Measurements from ENCODE around the gene HSD17B14.

The HSD17B14 gene

DNA sequence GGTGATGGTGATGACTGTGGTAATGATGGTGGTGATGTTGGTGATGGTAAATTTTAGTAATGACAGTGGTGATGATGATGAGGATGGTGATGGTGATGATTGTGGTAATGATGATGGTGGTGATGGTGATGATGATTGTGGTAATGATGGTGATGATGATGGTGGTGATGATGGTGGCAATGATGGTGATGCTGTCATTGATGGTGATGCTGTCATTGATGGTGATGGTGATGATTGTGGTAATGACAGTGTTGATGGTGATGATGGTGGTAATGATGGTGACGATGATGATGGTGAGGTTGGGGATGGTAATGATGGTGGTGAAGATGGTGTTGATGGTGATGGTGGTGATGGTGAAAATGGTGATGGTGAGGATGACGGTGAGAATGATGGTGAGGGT lies 13.8 kb downstream of the HSD17B14 start:
- no peak for DNase-seq

DNA sequence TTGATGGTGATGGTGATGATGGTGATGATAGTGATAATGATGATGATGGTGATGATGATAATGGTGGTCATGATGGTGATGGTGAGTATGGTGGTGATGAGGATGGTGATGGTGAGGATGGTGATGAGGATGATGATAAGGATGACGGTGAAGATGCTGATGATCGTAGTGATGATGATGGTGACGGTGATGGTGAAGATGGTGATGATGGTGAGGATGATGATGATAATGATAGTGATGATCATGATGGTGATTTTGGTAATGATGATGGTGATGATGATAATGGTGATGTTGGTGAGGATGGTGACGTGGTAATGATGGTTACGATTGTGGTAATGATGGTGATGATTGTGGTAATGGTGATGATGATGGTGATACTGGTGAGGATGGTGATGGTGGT lies 14.7 kb downstream of the HSD17B14 start:
- no peak for DNase-seq

DNA sequence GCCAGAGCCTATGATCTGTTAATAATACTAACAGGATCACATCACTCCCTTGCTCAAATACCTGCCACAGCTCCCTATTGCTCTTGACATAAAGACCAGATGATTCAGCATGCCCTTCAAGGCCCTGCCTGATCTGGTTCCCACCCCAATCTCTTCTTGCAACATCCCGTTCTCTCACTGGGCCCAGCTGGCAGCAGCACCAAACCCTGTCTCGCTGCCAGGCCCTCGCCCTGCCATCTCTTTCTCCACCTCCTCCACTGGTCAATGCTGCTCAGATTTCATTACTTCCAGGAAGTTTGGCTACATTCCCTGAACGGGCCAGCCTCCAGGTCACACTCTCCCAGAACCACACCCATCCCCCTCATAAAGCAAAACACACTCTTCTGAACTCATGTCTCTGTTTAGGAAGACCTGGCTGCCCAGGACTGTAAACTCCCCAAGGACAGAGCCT lies 16.9 kb downstream of the HSD17B14 start:
- DNase-seq: peak; percentile 47

DNA sequence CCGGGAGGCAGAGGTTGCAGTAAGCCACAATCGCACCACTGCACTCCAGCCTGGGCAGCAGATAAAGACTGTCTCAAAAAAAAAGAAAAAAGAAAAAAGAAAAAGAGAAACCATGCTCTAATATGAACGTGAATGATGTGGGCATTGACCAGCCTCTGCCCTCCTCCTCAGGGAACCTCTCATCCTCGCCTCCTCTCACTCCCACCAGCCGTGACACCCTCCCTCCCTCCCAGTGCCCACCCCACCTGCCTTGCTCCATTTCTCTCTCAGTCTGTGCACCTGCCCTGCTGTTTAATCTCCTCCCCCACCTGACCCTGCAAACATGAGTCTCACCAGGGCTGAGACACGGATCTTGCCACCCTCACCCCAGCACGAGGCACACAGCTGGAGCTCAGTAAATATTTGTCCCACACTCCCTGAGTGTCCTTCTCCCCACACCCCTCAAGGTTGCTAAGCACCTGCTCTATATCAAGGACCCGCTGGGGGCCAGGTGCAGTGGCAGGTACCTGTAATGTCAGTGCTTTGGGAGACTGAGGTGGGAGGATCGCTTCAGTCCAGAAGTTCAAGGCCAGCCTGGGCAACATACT lies 18.0 kb downstream of the HSD17B14 start:
- DNase-seq: peak; percentile 76

DNA sequence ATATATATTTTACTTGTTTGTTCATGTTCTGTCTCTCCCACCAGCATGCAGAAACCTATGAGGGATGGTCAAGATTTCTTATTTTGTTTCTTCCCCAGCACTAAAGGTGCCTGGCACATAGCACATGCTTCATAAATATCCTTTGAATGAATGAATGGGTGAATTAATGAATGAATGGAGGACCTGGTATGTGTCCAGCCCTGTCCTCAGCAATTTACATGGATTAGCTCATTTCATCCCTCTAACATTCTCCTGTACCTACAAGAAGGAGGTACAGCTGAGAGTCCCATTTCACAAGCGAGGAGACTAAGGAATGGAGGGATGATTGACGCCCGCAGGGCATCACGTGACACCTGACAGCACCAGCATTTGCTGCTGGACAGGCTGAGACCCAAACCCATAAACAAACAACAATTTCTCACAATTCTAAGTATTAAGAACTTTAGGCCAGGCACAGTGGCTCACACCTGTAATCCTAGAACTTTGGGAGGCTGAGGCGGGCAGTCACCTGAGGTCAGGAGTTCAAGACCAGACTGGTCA lies 18.6 kb downstream of the HSD17B14 start:
- no peak for DNase-seq

DNA sequence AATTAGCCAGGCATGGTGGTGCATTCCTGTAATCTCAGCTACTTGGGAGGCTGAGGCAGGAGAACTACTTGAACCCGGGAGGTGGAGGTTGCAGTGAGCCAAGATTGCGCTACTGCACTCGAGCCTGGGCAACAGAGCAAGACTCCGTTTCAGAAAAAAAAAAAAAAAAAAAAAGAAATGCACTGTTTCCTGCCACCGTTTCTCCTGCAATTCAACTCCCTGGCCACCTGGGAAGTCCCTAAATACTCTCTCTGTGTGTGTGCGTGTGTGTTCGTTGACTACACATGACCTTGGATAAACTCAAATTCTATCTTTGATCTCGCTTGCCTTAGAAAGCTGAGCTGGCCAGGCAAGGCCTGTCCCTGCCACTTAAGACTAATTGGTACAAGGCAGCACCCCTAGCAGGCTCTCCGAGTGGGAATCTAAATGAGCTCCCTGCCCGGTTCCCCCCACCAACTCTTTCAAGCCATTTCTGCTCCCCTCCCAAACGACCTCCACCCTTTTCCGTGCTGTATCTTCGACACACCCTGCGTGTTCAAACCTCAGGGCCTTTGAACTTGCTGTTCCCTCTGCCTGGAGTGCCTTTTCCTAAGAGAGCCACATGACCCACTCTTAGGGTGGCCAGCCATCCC lies 20.3 kb downstream of the HSD17B14 start:
- DNase-seq: no peak

DNA sequence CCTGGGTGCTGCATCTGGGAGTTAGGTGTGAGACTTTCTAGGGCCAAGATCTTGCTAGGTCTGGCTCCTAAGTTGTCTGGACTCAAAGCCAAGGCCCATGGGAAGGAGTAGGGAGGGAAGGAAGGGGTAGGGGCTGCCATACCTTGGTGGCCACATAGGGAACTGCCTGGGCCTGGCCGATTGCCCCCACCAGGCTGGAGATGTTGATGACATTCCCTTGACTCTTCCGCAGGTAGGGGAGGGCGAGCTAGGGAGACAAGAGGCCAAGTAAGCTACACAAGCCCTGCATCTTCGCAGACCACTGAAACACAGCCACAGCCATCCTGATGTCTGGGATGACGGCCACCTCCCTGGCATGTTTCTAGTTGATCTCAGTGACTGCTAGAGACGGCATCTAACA lies 21.4 kb downstream of the HSD17B14 start:
- DNase-seq: no peak

DNA sequence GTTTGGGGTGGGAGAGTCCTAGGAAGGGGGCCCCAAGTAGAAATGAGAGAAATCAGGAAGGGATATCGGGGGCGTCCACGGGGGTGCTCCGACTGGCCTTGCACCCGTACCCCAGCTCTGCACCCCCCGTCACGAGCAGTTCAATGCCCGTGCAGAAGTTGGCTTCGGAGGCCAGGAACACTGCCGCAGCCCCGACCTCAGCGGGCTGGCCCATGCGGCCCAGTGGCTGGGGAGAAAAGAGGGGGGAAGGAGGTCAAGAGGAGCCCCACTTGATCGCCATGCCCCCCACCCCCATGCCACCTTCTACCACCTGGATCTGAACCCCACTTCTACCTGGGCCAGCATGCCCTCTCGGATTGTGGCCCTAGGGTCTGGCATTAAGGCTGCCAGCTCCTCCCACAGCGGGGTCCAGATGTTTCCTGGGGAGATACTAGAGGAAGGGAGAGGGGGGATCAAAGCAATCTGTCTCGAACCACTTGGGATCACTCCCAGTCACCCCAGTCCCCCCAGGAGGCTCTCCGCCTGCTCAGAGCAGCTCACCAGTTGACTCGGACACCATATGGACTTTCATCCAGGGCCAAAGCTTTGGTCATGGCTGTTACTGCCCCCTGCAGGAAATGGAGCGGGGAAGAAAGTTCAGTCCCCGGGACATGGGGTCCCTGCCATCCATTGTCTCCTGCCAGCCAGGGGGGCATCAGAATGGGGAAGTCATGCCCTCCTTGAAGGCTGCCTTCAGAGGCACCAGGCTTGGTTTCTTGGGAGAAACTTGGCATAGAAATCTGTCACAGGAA lies 23.0 kb downstream of the HSD17B14 start:
- DNase-seq: no peak

DNA sequence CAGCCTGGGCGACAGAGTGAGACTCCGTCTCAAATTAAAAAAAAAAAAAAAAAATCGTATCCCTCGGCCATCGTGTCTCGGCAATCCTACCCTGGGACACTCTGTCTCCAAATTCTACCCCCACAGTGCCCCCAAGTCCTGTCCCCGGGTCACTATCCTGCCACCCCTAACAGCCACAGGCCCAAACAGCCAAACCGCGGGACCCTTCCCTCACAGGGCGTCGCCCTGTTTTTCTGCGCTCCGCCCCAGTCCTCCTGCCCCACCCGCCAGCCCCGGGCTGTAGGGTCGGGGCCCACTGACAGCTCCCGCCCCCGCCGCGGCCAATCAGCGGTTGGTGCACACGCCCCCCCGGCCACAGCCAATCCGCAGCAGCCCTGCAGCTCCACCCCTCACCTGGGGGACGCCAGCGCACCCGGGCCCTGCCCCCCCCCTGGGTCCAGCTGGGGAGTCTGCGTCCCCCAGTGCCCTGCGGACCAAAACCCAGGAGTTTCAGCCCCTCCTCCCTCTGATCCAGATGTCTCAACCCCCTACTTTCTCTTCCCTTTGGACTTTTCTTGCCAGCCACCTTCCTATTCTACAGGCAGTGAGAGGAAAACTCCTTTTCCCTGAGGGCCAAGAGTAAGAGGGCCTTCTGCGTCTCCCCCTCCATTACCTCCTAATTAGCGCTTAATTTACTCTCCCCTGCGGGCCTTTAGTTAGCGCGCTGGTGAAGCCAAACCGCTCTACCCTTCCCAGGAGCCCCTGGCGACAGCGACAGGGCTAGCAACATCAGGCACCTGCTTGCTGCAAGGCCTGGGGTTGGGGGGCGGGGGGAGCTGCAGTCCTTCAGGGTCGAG lies 24.0 kb downstream of the HSD17B14 start:
- DNase-seq: peak; percentile 46

DNA sequence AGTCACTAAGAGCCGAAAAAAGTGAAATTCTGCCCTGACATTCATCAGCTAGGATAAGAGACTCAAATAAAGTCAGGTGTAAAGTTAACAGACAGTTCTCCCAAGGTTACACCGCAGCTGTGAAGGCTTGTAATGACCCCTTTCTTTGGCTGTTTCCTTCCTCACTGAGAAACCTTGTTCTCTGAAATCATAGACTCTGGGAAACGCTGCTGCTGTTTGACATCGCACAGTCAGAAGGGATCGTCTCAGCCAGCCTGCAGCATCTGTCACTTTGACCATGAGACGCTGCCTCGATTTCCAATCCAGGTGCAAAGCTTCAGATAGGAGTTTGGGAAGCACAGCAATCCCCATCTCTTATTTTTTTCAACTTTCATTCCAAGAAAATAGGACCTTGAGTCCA lies 26.1 kb downstream of the HSD17B14 start:
- no peak for DNase-seq

DNA sequence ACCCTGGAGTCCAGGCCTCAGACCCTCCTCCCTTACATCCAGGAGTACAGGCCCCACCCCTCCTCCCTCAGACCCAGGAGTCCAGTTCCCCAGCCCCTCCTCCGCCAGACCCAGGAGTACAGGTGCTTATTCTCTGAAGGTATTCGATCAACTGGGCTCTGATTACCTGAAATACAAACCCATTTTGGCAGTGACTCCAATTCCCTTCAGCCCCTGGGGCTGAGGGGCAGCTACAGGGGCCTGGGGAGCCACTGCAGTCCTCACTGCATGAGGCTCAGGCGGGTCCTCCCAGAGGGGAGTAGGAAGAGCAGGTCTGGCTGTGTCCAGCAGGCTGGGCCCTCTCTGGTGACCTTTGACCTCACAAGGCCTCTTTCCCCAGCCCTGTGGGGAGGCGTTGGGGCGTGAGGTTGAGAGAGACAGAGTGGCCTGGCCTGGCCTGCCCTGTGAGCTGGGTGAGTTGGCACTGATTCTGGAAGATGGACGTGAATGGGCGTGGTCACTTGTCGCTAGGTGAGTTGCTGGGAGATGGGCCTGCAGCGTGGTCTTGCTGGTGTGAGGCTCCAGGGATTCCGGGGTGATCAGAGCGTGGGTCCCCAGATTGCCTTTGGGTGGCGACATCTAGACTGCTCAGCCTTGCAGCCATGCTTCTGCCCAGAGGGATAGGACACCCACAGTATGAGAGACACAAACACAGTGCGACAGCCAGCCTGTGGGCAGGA lies 28.5 kb downstream of the HSD17B14 start:
- DNase-seq: no peak

DNA sequence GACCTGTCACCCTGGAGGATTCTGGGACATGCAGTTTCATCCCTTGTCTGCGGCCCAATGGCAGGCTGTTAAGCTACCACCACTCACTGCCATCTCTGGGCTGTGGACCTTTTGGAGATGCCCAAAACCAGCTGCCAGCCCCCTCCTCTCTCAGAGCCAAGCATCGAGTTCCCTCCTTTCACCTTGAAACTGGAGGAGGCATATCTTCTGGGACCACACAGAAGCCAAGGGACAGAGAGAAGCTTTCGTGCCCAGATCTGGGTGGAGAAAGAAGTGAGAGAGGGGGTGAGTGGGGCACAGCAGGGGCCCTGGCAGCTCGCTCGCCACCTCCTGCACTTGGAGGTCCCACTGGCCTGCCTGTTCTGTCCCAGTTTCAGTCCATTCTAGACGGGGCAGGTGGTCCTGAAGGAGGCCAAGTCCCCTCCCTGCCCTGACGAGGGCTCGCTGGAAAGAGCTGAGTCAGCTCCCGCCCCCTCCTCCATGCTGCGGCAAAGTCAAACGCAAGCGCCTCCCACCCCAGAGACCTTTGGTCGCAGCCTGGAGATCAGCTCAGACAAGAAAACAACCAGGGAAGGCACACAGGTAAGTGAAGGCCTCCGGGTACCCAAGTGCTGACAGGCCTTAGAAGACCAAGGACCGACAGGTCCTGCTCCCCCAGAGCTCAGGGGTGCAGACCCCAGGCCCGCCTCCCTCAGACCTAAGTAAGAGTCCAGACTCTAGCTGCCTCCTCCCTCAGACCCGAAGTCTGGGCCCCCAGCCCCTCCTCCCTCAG lies 29.3 kb downstream of the HSD17B14 start:
- no peak for DNase-seq

DNA sequence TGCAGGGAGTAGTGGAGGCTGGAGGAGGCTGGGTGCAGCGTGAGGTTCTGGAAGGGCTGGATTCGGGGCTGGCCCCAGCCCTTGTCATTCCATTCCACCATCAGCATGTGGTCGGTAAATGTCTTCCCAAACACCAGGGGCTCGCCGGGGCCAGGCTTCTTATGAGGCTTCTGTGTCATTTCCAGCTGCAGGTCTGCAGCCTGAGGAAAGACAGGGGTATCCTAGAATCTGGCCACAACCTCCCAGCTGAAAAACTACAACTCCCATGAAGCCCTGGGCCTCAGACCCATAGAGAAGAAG lies 29.8 kb downstream of the HSD17B14 start:
- DNase-seq: no peak

DNA sequence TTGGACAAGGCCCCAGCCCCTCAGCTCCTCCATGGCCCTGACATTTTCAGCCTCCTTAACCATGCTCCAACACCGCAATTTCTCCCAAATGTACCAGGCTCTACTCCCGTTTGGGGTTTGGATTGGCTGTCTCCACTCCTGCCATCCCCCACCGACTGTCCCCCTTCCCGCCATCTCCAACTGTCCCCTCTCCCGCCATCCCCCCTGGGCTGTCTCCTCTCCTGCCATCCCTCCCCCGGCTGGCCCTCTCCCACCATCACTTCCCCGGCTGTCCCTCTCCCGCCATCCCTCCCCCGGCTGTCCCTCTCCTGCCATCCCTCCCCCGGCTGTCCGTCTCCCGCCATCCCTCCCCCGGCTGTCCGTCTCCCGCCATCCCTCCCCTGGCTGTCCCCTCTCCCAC lies 30.8 kb downstream of the HSD17B14 start:
- no peak for DNase-seq

DNA sequence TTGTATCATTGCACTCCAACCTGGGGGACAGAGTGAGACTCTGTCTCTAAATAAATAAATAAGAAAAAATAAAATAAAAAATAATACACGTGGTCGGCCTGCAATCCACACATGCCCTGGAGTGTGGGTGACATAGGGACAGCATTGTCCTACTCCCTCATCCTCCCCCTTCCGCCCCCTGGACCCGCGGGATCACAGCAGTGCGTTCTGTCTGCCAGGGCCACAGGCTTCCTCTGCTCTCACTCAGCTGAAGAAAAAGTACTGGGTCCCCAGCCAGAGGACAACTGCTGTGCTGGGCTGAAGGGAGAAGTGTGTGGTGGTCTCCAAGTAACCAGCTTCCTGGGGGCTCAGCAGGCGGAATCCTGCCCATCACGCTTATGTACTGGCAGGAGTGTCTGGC lies 31.8 kb downstream of the HSD17B14 start:
- DNase-seq: no peak

DNA sequence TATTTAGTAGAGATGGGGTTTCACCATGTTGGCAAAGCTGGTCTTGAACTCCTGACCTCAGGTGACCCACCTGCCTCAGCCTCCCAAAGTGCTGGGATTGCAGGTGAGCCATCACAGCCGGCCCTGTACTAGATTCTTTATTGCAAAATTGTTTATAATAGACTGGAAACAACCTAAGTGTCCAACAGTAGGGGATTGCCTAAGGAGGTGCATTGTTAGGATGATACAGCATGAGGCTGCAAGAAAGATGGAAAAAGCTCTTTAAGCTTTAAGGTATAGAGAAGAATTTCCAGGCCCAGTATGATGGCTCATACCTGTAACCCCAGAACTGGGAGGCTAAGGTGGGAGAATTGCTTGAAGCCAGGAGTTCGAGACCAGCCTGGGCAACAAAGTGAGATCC lies 33.7 kb downstream of the HSD17B14 start:
- DNase-seq: no peak

DNA sequence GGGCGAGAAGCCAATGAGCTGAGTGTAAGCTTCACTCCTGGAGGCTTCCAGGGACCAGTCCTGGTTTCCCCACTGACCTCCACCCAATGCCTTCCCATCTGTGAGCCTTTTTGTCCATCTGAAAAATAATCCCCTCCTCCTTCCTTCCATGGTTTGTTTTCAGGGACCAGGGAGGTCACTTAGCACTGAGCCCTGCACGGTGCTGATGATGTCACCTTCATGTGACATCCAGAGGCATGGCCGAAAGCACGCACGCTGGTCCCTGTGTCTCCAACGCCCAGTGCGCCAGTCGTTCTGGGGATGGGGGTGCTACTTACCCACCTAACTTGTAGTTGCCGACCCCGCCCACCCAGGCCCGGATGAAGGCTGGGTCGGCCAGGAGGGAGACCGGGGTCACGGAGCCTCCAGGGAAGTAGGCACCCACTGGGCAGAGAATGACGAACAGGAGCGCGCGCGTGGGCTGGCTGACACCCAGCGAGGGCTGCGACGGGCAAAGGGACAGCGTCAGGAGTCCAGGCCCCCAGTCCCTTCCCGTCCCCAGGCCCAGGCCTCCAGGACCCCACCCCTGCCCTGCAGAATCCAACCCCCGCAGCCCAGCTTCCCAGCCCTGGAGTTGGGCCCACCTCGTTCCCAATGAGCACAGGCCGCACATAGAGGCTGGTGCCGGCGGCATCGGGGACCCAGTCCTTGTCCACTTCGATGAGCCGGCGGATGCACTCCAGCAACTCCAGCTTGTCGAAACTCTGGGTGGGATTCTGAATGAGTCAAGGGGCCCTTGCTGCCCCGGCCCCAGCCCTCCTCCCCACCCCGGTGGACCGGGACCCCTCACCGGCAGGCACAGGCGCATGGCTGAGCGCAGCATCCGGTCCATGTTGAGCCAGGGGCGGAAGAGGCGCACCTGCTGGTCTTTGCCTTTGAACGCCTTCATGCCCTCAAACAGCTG lies 36.7 kb downstream of the HSD17B14 start:
- DNase-seq: no peak

DNA sequence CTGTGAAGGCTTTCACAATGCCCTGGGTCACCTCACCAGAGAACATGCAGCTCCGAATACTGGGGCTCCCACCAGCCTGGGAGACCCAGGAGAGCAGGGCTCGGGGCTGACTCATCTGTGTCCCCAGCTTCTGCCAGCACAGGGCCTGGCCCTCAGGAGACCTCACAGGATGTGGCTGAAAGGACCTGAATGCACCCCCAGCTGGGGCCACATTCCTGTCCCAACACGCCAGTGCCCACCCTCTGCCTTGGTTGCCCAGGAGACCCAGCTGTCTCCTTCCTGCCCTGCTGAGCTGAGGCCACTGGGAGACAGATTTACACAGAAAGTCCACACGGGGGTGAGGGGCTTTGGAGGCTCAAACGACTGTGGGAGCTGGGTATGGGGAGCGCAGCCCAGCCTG lies 37.4 kb downstream of the HSD17B14 start:
- no peak for DNase-seq

DNA sequence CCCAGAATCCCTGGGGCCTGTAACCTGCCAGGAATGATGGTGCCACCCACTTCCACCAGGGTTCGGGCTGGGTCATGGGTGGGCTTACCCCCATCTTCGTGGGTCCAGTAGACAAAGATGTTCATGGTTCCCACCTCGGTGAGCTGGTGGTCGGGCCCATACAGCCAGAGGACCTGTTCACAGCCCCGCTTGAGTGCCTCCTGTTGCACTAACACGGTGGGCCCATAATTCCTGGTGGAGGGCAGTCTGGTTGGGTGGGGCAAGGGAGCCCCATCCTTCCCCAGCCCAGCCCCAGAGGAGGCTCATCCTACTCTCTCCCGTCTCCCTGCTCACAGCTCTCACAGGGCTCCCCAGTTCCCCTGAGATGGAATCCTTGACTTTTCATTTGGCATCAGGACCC lies 39.2 kb downstream of the HSD17B14 start:
- no peak for DNase-seq

DNA sequence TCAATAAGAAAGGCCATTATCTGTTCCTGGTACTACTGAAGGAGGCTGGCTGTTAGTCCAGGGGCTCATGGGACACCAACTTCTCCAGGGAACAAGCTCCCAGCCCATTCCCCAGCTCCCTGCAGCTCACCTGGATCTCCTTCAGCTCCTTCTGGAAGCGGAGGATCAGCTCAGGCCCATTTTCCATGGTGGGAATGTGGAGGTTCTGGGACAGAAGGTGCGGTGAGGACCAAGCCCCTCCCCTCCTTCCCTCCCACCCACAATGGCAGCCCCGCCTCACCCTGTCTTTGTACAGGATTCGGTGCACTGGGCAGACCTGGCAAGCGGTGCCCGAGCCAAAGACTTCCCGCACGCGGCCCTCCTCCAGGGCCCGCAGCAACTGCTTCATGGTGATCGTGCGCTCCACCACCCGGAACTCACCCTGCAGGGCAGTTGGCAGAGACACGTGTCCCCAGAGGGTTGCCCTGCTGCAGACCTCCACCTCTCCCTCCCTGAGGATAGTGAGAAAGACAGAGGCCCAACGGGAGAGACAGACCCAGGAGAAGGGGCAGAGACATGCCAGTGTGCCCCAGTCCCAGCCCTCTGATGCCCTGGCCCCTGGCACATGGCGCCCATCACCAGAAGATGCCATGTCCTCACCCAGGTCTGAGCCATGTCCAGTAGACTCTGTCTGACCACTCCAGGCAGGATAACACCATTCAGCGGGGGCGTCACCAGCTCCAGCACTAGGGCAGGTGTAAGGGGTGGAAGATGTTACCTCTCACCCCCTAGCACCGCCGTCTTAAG lies 39.8 kb downstream of the HSD17B14 start:
- DNase-seq: no peak
